Measurements from ENCODE around the gene SYNPO2.

DNA sequence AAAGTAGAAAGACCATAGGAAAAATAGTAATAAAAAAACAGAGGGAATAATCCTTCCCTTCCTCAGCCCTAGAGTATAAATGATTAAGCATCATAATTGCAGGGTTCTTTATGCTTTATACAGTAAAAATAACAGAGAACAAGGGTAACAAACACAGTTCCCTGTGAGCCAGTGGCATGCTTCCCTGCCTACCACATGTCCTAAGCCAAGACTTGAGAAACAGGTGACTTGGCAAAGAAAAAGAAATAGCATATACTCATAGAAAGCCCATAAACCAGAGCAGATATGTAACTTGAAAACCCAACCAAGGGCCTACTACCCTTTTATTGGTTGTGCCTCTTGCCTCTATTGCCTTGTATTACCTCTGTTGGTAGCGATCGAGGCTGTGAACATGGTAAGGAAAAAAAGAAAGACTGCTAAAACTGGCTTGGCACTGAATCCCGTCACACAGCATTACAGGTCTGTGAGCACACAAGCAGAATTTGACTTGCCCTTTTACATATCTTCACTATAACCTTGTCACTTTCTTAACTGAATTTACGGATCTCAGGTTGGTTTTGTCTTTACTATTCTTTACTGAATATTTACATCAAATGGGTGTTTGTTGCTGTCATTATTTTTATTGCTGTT is 216.1 kb downstream of the SYNPO2 start:
- no peak for TF ChIP-seq EZH2 (IDR thresholded peaks at IDR 0.05; ENCODE audit: low read length, missing control alignments)
- TF ChIP-seq, protein P1, sequence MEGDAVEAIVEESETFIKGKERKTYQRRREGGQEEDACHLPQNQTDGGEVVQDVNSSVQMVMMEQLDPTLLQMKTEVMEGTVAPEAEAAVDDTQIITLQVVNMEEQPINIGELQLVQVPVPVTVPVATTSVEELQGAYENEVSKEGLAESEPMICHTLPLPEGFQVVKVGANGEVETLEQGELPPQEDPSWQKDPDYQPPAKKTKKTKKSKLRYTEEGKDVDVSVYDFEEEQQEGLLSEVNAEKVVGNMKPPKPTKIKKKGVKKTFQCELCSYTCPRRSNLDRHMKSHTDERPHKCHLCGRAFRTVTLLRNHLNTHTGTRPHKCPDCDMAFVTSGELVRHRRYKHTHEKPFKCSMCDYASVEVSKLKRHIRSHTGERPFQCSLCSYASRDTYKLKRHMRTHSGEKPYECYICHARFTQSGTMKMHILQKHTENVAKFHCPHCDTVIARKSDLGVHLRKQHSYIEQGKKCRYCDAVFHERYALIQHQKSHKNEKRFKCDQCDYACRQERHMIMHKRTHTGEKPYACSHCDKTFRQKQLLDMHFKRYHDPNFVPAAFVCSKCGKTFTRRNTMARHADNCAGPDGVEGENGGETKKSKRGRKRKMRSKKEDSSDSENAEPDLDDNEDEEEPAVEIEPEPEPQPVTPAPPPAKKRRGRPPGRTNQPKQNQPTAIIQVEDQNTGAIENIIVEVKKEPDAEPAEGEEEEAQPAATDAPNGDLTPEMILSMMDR (conservative IDR thresholded peaks at IDR 0.05 in 1 of 2, IDR thresholded peaks at IDR 0.05 in 1 of 2; ENCODE audit: low read depth in 1 of 2, low read length in 2 of 2) = no peak

All from fibroblast of lung (primary cell).